ENCODE results near the gene CDH12. TPM values are rescaled to one million over a fixed set of nuclear protein-coding genes. Genes with fewer than 3 reads are reported as not detected.

The CDH12 gene
- total and polyA plus RNA-seq, 10 of the 15 experiments (the other 5 are each of a cell fraction or from before 2014, with no cell fraction given), result 0.03 to 0.16 TPM; not detected in 8

- POLR2A ChIA-PET, result no interaction called here
- SMC1A ChIA-PET (ENCODE audit: uncharacterized antibody, unreplicated experiment), result interaction anchor here (1.4 kb wide), 1 partner anchor 10 kb away, joined by 5 read pairs; no protein-coding TSS in a partner anchor
- no peaks in the 10 kb centered on the region for H4K20me1 ChIP-seq (ENCODE audit: control insufficient read depth, insufficient read depth)
- no peaks in the 10 kb centered on the region for H3K79me2 ChIP-seq (ENCODE audit: control insufficient read depth, insufficient read depth, low read length)
- WGBS (ENCODE audit: insufficient coverage, insufficient replicate concordance, low lambda C conversion rate, missing lambda C conversion rate), result 0% methylated on average over 1 of the region's 1 CpG
- ATAC-seq (peak; percentile 65), FAIRE-seq (no peak), DNase-seq (ENCODE audit: low read depth, low spot score) (no peak)
- TF ChIP-seq POLR2A (IDR thresholded peaks at IDR 0.05; ENCODE audit: low read depth, low read length), result no peak
- TF ChIP-seq ZNF687 (IDR thresholded peaks at IDR 0.05), result no peak
- TF ChIP-seq EGR1 (IDR thresholded peaks at IDR 0.05; ENCODE audit: borderline replicate concordance in 1 of 2, low read depth in 2 of 2, low read length in 2 of 2), result no peak
- peak; percentile 59; the same call in 1 of the 2 replicates for TF ChIP-seq JUNB (IDR thresholded peaks at IDR 0.05)
- BruUV-seq (replicated peaks), result no TSS peak
- H3K27me3 ChIP-seq (replicated peaks in 1 of 2; ENCODE audit: control insufficient read depth in 2 of 2, insufficient read depth in 2 of 2, low read length in 1 of 2), result no peaks in the 10 kb centered on the region
- H2AFZ ChIP-seq (ENCODE audit: control insufficient read depth, low read depth, low read length), result no peak overlapping the region
- H3K9ac ChIP-seq (ENCODE audit: control insufficient read depth, insufficient read depth, low read length), result no peak overlapping the region
- no peak overlapping the region for H3K4me3 ChIP-seq
- intact Hi-C loops (cut with micrococcal nuclease; ENCODE audit: unreplicated experiment) (no loop called here), in situ Hi-C loops (cut with MboI) (no loop called here)
- H3K4me2 ChIP-seq (ENCODE audit: control insufficient read depth, insufficient read depth), result no peak overlapping the region
- no peaks in the 10 kb centered on the region for H3K36me3 ChIP-seq (ENCODE audit: control insufficient read depth in 2 of 2, insufficient read depth in 2 of 2, low read length in 1 of 2)
- no peaks in the 10 kb centered on the region for H3K4me1 ChIP-seq (ENCODE audit: control insufficient read depth, insufficient read depth, low read length)
- no peak overlapping the region for H3K27ac ChIP-seq (ENCODE audit: control insufficient read depth, insufficient read depth)
- no peaks in the 10 kb centered on the region for H3K9me3 ChIP-seq (replicated peaks; ENCODE audit: control insufficient read depth, insufficient read depth, low read length)
- CTCF ChIA-PET, result interaction anchor here (2.0 kb wide), 1 partner anchor 10 kb away, joined by 4 read pairs; no protein-coding TSS in a partner anchor
- RAD21 ChIA-PET (ENCODE audit: unreplicated experiment), result no interaction called here
Measured at GRCh38 chr5:21826884-21827283, 1026.3 kb downstream of the CDH12 start.

All from GM12878 (cell line).